Measurements from ENCODE around the gene GSTM4.
A peak's percentile ranks its signal among the peaks of the same experiment; 100 is the strongest.
"Not testable (repeated sequence)": the region's sequence is repeated elsewhere in the genome, so short reads cannot be mapped to it uniquely, and the experiment has no call there.

The GSTM4 gene

GRCh38 chr1:109687641-109688499 is 32.0 kb downstream of the GSTM4 start, which contains the start of gene GSTM1:
GSTM1 (plus strand) TSS chr1:109687817; CDS start chr1:109687874, 57 bp downstream.
- peak within 1 kb of the TSS; percentile 86 for H3K4me3 ChIP-seq (ENCODE audit: low read length, poor library complexity, severe bottlenecking)
- H3K9ac ChIP-seq (ENCODE audit: low read depth, low read length, poor library complexity, severe bottlenecking), result peak within 1 kb of the TSS; percentile 91
- H3K4me1 ChIP-seq (ENCODE audit: insufficient read depth, low read length, poor library complexity, severe bottlenecking), result no peaks in the 10 kb centered on the region
- no peaks in the 10 kb centered on the region for H3K79me2 ChIP-seq (ENCODE audit: insufficient read depth, low read length)
- peak within 1 kb of the TSS; percentile 74 for H3K4me2 ChIP-seq (ENCODE audit: low read depth, low read length, poor library complexity, severe bottlenecking)
- H4K20me1 ChIP-seq (ENCODE audit: insufficient read depth, low read length, poor library complexity, severe bottlenecking), result no peaks in the 10 kb centered on the region
- no peaks in the 10 kb centered on the region for H3K36me3 ChIP-seq (ENCODE audit: insufficient read depth, low read length)
- H3F3A ChIP-seq (ENCODE audit: low read depth), result no peaks in the 10 kb centered on the region
- no peaks in the 10 kb centered on the region for H3K9me3 ChIP-seq (ENCODE audit: insufficient read depth, low read depth, low read length)
- peak within 1 kb of the TSS; percentile 91 for H2AFZ ChIP-seq (ENCODE audit: low read length)
- H3K27me3 ChIP-seq (ENCODE audit: insufficient read depth, low read length, poor library complexity, severe bottlenecking), result no peaks in the 10 kb centered on the region
- no peaks in the 10 kb centered on the region for H3K9me2 ChIP-seq (replicated peaks; ENCODE audit: low read depth, low read length)
- TF ChIP-seq EZH2phosphoT487 (IDR thresholded peaks at IDR 0.05; ENCODE audit: borderline replicate concordance) (no peak), CTCF (conservative IDR thresholded peaks at IDR 0.05; ENCODE audit: low read length) (peak; percentile 28; the same call in 1 of the 2 replicates)

GRCh38 chr1:109689844-109690405 is 34.0 kb downstream of the GSTM4 start:
- H3K9ac ChIP-seq (ENCODE audit: low read depth, low read length, poor library complexity, severe bottlenecking), result no peak overlapping the region
- H3K27me3 ChIP-seq (ENCODE audit: insufficient read depth, low read length, poor library complexity, severe bottlenecking), result no peaks in the 10 kb centered on the region
- no peaks in the 10 kb centered on the region for H3K79me2 ChIP-seq (ENCODE audit: insufficient read depth, low read length)
- no peak overlapping the region for H3K4me3 ChIP-seq (ENCODE audit: low read length, poor library complexity, severe bottlenecking)
- H3K9me2 ChIP-seq (replicated peaks; ENCODE audit: low read depth, low read length), result no peaks in the 10 kb centered on the region
- TF ChIP-seq EZH2phosphoT487 (IDR thresholded peaks at IDR 0.05; ENCODE audit: borderline replicate concordance) (no peak), CTCF (conservative IDR thresholded peaks at IDR 0.05; ENCODE audit: low read length) (no peak)
- no peaks in the 10 kb centered on the region for H3K36me3 ChIP-seq (ENCODE audit: insufficient read depth, low read length)
- no peaks in the 10 kb centered on the region for H4K20me1 ChIP-seq (ENCODE audit: insufficient read depth, low read length, poor library complexity, severe bottlenecking)
- no peaks in the 10 kb centered on the region for H3K9me3 ChIP-seq (ENCODE audit: insufficient read depth, low read depth, low read length)
- H3K4me1 ChIP-seq (ENCODE audit: insufficient read depth, low read length, poor library complexity, severe bottlenecking), result no peaks in the 10 kb centered on the region
- no peak overlapping the region for H3K4me2 ChIP-seq (ENCODE audit: low read depth, low read length, poor library complexity, severe bottlenecking)
- no peak overlapping the region for H2AFZ ChIP-seq (ENCODE audit: low read length)
- H3F3A ChIP-seq (ENCODE audit: low read depth), result no peaks in the 10 kb centered on the region

- no peaks in the 10 kb centered on the region for H4K20me1 ChIP-seq (ENCODE audit: insufficient read depth, low read length, poor library complexity, severe bottlenecking)
- H3K9me3 ChIP-seq (ENCODE audit: insufficient read depth, low read depth, low read length), result no peaks in the 10 kb centered on the region
- no peak overlapping the region for H3K4me3 ChIP-seq (ENCODE audit: low read length, poor library complexity, severe bottlenecking)
- no peak overlapping the region for H3K4me2 ChIP-seq (ENCODE audit: low read depth, low read length, poor library complexity, severe bottlenecking)
- no peaks in the 10 kb centered on the region for H3F3A ChIP-seq (ENCODE audit: low read depth)
- no peaks in the 10 kb centered on the region for H3K79me2 ChIP-seq (ENCODE audit: insufficient read depth, low read length)
- no peaks in the 10 kb centered on the region for H3K9me2 ChIP-seq (replicated peaks; ENCODE audit: low read depth, low read length)
- H3K4me1 ChIP-seq (ENCODE audit: insufficient read depth, low read length, poor library complexity, severe bottlenecking), result no peaks in the 10 kb centered on the region
- H3K27me3 ChIP-seq (ENCODE audit: insufficient read depth, low read length, poor library complexity, severe bottlenecking), result no peaks in the 10 kb centered on the region
- no peak for TF ChIP-seq CTCF (conservative IDR thresholded peaks at IDR 0.05; ENCODE audit: low read length)
- no peak for TF ChIP-seq EZH2phosphoT487 (IDR thresholded peaks at IDR 0.05; ENCODE audit: borderline replicate concordance)
- no peaks in the 10 kb centered on the region for H3K36me3 ChIP-seq (ENCODE audit: insufficient read depth, low read length)
- no peak overlapping the region for H3K9ac ChIP-seq (ENCODE audit: low read depth, low read length, poor library complexity, severe bottlenecking)
- no peak overlapping the region for H2AFZ ChIP-seq (ENCODE audit: low read length)
These were observed 35.9 kb downstream of the GSTM4 start for GRCh38 chr1:109691759-109692158.

GRCh38 chr1:109694400-109694799 is 38.5 kb downstream of the GSTM4 start:
- not testable (repeated sequence) for H3K4me1 ChIP-seq (ENCODE audit: insufficient read depth, low read length, poor library complexity, severe bottlenecking); H3F3A ChIP-seq (ENCODE audit: low read depth); H3K36me3 ChIP-seq (ENCODE audit: insufficient read depth, low read length); H4K20me1 ChIP-seq (ENCODE audit: insufficient read depth, low read length, poor library complexity, severe bottlenecking); H3K27me3 ChIP-seq (ENCODE audit: insufficient read depth, low read length, poor library complexity, severe bottlenecking); H3K9me2 ChIP-seq (replicated peaks; ENCODE audit: low read depth, low read length); H3K79me2 ChIP-seq (ENCODE audit: insufficient read depth, low read length); H3K9ac ChIP-seq (ENCODE audit: low read depth, low read length, poor library complexity, severe bottlenecking); H2AFZ ChIP-seq (ENCODE audit: low read length); H3K4me3 ChIP-seq (ENCODE audit: low read length, poor library complexity, severe bottlenecking); H3K4me2 ChIP-seq (ENCODE audit: low read depth, low read length, poor library complexity, severe bottlenecking); H3K9me3 ChIP-seq (ENCODE audit: insufficient read depth, low read depth, low read length)

GRCh38 chr1:109695138-109695537 is 39.2 kb downstream of the GSTM4 start:
- H3K9me3 ChIP-seq (ENCODE audit: insufficient read depth, low read depth, low read length); H3F3A ChIP-seq (ENCODE audit: low read depth); H3K36me3 ChIP-seq (ENCODE audit: insufficient read depth, low read length); H3K9ac ChIP-seq (ENCODE audit: low read depth, low read length, poor library complexity, severe bottlenecking); H3K9me2 ChIP-seq (replicated peaks; ENCODE audit: low read depth, low read length); H3K79me2 ChIP-seq (ENCODE audit: insufficient read depth, low read length); H3K4me2 ChIP-seq (ENCODE audit: low read depth, low read length, poor library complexity, severe bottlenecking); H3K27me3 ChIP-seq (ENCODE audit: insufficient read depth, low read length, poor library complexity, severe bottlenecking); H2AFZ ChIP-seq (ENCODE audit: low read length); H3K4me1 ChIP-seq (ENCODE audit: insufficient read depth, low read length, poor library complexity, severe bottlenecking); H4K20me1 ChIP-seq (ENCODE audit: insufficient read depth, low read length, poor library complexity, severe bottlenecking); H3K4me3 ChIP-seq (ENCODE audit: low read length, poor library complexity, severe bottlenecking): not testable (repeated sequence)

Measured in Loucy (cell line).